ENCODE measurements around the gene IL13RA1.

Gene IL13RA1

DNA sequence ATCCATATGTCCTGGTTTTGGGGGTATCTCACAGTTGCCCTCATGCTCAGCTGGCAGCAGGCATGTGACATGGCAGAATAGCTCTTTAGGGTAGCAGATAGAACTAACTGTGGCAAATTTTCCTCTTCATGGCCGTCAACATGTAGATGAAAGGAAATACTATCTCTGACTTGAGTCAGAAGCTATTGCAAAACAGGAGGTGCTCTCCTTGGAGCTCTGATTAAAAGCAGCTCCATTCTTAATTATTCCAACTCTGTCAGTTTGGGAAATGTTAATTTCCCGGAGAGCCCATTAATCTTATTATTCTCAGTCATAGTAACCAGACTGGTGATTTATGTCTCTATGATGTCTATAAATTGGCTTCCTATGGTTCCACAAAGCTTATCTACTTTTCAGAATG, 18.2 kb downstream of the IL13RA1 start:
- no peak overlapping the region for H3K27ac ChIP-seq

DNA sequence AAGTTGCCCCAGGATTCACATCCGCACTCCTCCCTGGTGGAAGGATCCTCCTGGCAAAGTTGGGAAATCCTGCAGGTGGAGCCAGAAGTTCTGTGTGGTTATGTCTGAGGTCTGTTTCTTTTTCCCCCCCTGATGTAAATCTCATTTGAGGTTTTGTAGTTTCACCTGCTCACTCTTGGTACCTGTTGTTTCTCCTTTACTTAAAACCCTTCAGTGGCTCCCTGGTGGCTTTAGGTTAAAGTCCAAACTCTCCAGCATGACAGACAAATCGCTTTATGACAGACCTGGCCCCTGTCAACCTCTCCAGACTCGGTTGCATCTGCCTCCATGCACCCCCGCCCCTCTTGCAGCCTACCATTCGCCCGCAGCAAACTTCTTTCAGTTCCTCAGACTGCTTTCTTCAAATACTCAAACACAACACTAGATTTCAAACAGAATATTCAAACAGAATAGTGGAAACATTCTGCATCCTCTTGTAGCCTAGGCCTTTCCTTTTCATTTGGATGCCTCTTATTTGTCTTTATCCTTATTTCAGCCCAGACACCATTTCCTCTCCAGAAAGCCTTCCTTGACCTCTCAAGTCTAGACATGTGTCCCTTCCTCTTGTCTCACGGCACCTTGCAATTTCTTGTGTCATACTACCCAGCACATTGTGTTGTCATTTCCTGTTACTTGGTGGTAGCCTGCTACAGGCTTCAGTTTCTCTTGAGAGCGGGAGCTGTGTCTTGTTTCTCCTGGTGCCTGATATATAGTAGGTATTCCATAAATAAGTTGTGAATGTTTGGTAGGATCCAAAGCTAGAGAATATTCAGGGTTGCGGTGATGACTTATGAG, 24.8 kb downstream of the IL13RA1 start:
- TF ChIP-seq, protein P1, sequence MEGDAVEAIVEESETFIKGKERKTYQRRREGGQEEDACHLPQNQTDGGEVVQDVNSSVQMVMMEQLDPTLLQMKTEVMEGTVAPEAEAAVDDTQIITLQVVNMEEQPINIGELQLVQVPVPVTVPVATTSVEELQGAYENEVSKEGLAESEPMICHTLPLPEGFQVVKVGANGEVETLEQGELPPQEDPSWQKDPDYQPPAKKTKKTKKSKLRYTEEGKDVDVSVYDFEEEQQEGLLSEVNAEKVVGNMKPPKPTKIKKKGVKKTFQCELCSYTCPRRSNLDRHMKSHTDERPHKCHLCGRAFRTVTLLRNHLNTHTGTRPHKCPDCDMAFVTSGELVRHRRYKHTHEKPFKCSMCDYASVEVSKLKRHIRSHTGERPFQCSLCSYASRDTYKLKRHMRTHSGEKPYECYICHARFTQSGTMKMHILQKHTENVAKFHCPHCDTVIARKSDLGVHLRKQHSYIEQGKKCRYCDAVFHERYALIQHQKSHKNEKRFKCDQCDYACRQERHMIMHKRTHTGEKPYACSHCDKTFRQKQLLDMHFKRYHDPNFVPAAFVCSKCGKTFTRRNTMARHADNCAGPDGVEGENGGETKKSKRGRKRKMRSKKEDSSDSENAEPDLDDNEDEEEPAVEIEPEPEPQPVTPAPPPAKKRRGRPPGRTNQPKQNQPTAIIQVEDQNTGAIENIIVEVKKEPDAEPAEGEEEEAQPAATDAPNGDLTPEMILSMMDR (conservative IDR thresholded peaks at IDR 0.05) = no peak
- no peak for TF ChIP-seq ZFX (IDR thresholded peaks at IDR 0.05)
- H3K27ac ChIP-seq = no peak overlapping the region

More for the DNA sequence above, 18.2 kb downstream of the IL13RA1 start:
- TF ChIP-seq, protein P1 (conservative IDR thresholded peaks at IDR 0.05) = no peak
- TF ChIP-seq ZFX (IDR thresholded peaks at IDR 0.05) = no peak

DNA sequence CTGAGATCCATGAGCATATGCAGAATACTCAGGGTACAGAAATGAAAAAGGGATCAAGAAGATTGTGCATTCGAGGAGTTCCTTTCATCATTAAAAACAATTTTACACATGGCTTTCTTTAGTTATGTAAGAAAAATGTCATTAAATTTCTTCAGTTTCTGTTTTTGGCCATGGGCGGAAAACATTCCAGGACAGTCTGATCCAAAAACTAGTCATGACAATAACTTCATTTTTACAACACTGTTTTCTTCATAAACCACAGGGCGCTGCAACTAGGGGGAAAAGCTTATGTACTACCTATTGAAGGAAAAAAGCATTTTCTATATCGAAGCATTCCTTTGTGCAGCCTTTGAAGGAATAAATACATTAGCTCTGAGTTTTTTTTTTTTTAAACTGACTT, 28.2 kb downstream of the IL13RA1 start:
- TF ChIP-seq, protein P1 (conservative IDR thresholded peaks at IDR 0.05) = no peak
- no peak for TF ChIP-seq ZFX (IDR thresholded peaks at IDR 0.05)
- H3K27ac ChIP-seq = no peak overlapping the region

DNA sequence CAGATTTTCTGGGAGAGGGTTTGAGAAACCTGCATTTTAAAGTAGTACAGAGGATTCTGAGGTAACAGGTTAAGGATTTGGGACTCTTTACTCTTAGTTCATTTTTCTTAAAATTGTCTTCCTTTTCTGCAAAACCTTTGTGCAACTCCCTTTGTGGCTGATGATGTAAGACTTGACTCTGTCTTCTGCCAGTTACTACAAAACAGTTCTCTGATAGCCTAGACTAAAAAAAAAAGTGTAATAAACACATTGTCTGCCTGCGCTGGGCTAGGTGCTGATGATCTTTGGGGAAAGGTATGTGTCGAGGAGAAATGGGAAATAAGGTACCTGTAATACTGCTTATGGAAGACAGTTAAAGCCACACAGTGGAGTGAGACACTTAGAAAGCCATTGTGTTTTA, 28.7 kb downstream of the IL13RA1 start:
- H3K27ac ChIP-seq = no peak overlapping the region
- TF ChIP-seq ZFX (IDR thresholded peaks at IDR 0.05) = no peak
- TF ChIP-seq, protein P1 (conservative IDR thresholded peaks at IDR 0.05) = no peak

DNA sequence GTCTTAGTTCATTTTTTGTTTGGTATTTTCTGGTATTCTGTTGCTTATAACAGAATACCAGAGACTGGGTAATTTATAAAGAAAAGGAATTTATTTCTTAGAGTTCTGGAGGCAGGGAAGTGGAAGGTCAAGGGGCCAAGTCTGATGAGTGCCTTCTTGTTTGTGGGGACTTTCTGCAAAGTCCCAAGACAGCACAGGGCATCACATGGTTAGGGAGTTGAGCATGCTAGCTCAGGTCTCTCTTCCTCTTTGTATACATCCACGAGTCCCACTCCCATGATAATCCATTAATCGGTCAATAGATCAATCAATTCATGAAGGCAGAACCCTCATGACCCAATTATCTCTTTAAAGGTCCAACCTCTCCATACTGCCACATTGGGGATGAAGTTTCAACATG, 31.1 kb downstream of the IL13RA1 start:
- no peak for TF ChIP-seq ZFX (IDR thresholded peaks at IDR 0.05)
- no peak overlapping the region for H3K27ac ChIP-seq

DNA sequence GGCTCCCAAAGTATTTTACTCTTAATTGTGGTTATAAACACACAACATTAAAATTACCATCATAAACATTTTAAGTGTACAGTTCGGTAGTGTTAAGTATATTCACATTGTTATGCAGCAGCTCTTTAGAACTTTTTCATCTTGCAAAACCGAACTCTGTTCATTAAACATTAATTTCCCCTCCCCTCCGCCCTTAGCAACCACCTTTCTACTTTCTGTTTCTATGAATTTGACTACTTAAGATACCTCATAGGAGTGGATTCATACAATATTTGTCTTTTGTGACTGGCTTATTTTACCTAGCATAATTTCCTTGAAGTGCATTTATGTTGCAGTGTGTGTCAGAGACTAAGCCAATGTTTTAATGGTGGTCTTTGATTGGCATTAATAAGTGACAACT, 32.6 kb downstream of the IL13RA1 start:
- no peak overlapping the region for H3K27ac ChIP-seq
- TF ChIP-seq, protein P1 (conservative IDR thresholded peaks at IDR 0.05) = no peak
- TF ChIP-seq ZFX (IDR thresholded peaks at IDR 0.05) = no peak

DNA sequence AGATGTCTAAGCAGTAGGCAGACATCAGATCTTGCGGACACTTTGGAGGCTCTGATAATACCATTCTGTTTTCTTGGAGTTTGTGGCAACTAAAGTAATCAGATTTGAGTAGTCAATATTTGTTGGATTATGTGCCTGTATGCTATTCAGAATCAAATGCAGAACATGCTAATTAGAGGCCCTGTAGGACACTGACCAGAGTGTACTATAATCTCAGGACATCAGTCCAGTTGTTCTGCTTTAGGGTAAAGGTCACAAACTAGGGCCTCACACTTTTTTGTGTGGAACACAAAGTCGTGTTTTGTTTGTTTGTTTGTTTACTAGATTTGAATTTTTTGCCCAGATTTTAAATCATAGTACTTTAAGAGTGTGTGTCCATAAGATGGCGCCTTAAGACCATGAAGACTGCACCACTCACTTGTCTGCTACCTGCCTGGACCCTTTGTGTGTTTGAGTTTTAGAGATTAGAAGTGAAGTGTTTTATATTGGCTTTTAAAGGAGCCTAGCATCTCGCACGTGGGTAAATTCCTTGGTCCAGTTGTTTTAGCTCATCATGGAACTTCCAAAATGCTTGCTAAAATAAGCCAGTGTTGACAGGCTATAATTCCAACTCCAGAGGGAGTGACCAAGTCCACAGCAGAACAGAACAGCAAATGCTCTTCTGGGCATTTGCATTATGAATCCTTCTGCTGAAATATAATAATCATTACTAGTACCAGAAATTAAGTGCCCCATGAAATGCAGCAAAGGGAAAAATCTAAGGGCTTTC, 34.7 kb downstream of the IL13RA1 start:
- no peak for TF ChIP-seq ZFX (IDR thresholded peaks at IDR 0.05)
- TF ChIP-seq, protein P1 (conservative IDR thresholded peaks at IDR 0.05) = peak; percentile 10; the same call in 1 of the 2 replicates

More for the DNA sequence above, 34.7 kb downstream of the IL13RA1 start:
- no peak overlapping the region for H3K27ac ChIP-seq

Data from C4-2B (cell line).